ENCODE data around the gene KCNMB3. TPM values are rescaled to one million over a fixed set of nuclear protein-coding genes. Genes with fewer than 3 reads are reported as not detected.
"Not testable (repeated sequence)": the region's sequence is repeated elsewhere in the genome, so short reads cannot be mapped to it uniquely, and the experiment has no call there.

KCNMB3 gene, protein sequence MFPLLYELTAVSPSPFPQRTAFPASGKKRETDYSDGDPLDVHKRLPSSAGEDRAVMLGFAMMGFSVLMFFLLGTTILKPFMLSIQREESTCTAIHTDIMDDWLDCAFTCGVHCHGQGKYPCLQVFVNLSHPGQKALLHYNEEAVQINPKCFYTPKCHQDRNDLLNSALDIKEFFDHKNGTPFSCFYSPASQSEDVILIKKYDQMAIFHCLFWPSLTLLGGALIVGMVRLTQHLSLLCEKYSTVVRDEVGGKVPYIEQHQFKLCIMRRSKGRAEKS
- total RNA-seq (2014; rRNA removed; shearing (Covaris generic)): 0.10 and 0.86 TPM in 2 replicates

- no peak for DNase-seq (ENCODE audit: low spot score)
- in situ Hi-C loops (cut with HindIII; ENCODE audit: low sequenced_read_pairs): no loop called here
These were observed at the start of gene KCNMB3 for GRCh38 chr3:179250803-179251476. Gene KCNMB3, minus strand, starts transcription at chr3:179251114. Its CDS starts 124 bp downstream, at chr3:179250990.

DNA sequence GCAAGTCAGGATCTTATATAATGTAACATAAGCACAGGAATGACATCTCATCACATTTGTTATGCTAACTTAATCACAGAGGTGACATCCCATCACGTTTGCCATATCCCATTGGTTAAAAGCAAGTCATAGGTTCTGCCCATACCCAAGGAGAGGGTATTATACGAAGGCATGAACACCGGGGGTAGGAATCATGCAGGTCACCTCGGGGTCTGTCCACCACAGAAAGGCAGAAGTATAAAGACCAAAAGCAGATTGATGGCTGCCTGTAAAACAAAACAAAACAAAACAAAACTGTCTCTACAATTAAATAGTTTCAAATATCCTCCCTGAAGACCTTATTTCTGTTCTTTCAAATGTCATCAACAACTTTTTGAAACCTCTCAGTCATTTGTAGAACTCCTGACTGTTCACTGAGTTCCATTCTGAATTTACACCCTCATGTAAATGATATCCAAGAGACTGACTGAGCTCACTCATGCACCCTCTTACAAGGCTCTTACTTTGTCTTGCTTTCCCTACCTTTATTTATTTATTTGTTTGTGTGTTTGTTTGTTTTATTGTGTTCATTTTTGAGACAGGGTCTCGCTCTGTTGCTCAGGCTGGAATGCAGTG, 49.2 kb upstream of the KCNMB3 start:
- in situ Hi-C loops (cut with HindIII; ENCODE audit: low sequenced_read_pairs): no loop called here
- DNase-seq (ENCODE audit: low spot score): no peak

DNA sequence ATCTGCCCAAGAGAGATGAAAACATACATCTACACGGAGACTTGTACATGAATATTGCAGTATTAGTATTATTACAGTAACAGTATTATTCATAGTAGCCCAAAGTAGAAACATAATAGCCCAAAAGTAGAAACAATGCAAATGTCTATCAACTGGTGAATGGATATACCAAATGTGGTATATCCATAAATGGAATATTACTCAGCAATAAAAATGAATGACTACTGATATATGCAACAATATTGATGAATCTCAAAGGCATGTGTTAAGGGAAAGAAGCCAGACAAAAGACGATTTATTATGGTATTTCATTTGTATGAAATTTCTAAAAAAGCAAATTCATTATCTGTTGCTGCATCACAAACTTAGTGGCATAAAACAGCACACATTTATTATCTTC, 48.4 kb upstream of the KCNMB3 start:
- in situ Hi-C loops (cut with HindIII; ENCODE audit: low sequenced_read_pairs): no loop called here
- no peak for DNase-seq (ENCODE audit: low spot score)

DNA sequence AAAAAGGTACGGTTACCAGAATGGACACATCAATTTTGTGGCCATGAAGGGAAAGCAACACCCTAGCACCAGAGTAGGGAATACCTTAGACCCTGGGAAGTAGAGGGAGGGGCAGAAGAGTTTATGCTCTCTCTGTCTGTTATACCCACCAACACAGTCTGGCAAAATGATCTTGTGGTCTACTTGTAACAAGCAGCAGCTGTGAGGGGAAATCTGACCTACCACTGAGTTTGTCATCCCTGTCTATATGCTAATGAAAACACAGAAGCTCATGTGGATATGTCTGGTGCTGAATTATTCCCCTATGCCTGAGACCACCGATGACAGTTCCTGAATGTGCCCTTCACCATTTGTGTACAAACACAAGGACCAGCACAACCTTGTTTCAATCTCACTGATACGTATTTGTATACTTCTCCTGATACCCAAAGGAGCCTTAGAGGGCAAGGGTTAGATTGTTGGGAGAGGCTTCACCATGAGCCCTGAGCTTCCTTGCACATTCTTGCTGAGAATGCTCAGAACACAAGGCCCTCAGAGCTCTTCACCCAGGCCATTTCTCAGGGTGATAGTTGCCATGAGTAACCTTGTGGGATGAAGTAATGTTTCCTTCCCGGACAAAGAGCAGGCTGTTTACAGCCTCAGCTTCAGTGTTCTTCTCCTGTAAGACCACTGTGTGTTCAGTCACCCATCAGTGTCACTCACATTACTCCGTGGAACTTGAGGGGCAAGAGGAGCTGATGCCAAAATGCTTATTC, 47.2 kb upstream of the KCNMB3 start:
- no peak for DNase-seq (ENCODE audit: low spot score)
- in situ Hi-C loops (cut with HindIII; ENCODE audit: low sequenced_read_pairs): no loop called here

DNA sequence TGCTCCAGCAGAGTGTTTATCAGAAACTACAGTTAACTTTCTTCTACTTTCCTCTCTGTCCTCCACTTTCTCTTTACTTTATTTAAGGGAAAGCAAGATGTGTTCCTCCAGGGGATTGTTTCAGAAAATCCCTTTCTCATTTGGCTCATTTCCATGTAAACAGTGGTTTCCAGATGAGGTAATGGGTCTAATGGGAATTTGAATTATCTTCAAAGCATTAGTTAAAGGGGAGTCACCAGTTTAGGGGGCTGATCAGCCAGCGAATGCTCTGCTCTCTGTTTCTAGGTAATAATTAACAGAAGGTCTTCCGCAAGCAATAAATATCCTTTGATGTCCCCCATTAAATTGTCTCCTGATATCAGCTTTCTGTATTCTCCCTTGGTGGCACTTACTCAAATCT, 41.5 kb upstream of the KCNMB3 start:
- in situ Hi-C loops (cut with HindIII; ENCODE audit: low sequenced_read_pairs): no loop called here
- DNase-seq (ENCODE audit: low spot score): no peak

DNA sequence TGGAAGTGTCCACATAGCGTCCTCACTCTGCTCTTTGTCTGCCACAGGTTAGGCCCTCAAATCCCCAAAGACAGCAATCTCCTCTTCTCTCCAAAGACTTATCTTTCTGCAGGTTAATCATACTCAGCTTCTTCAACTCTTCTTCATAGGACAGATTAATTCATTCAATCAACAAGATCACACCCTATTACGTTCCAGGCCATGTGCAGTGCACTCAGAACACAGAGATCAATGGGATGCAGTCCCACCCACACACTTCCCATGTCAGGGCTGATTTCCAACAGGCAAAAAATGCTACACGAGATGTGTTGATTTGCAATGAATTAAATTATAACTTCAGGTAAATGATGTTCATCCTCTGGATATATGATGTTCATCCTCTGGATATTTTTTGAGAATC, 38.4 kb upstream of the KCNMB3 start:
- no peak for DNase-seq (ENCODE audit: low spot score)
- in situ Hi-C loops (cut with HindIII; ENCODE audit: low sequenced_read_pairs): no loop called here

- in situ Hi-C loops (cut with HindIII; ENCODE audit: low sequenced_read_pairs): no loop called here
- no peak for DNase-seq (ENCODE audit: low spot score)
These were observed 37.9 kb upstream of the KCNMB3 start for GRCh38 chr3:179288845-179289244.

- DNase-seq (ENCODE audit: low spot score): no peak
- in situ Hi-C loops (cut with HindIII; ENCODE audit: low sequenced_read_pairs): no loop called here
These were observed 35.4 kb upstream of the KCNMB3 start for GRCh38 chr3:179286331-179286730.

DNA sequence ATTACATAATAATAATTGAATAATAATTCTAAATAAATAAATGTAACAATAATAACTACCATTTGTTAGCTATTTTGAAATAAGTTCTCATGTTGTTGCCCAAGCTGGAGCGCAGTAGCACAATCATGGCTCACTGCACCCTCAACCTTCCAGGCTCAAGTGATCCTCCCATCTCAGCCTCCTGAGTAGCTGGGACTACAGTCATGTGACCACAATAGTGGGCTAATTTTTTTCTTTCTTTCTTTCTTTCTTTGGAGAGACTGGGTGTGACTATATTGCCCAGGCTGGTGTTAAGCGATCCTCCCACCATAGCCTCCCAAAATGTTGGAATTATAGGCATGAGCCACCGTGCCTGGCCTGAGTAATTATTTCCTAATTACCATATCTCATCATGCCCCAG, 30.9 kb upstream of the KCNMB3 start:
- in situ Hi-C loops (cut with HindIII; ENCODE audit: low sequenced_read_pairs): no loop called here
- DNase-seq (ENCODE audit: low spot score): no peak

DNA sequence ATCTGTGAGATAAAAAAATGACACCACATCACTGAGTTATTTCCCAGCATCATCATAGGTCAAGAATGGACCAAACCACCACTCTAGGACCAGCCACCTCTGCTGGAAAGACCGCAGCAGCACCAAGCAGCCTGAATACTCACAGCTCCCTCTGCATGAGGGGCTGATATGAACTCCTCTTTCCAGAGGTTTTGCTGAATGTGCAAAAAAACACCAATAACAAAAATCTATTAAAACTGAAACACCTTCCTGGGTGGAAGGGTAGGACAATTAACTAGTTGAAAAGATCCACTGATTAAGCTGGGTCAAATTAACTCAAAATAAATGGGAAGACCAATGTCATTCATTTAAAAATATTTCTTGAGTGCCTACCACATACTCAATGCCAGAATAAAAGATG, 28.9 kb upstream of the KCNMB3 start:
- in situ Hi-C loops (cut with HindIII; ENCODE audit: low sequenced_read_pairs): no loop called here
- no peak for DNase-seq (ENCODE audit: low spot score)

- in situ Hi-C loops (cut with HindIII; ENCODE audit: low sequenced_read_pairs): no loop called here
These were observed 28.2 kb upstream of the KCNMB3 start for GRCh38 chr3:179278932-179279693.

DNA sequence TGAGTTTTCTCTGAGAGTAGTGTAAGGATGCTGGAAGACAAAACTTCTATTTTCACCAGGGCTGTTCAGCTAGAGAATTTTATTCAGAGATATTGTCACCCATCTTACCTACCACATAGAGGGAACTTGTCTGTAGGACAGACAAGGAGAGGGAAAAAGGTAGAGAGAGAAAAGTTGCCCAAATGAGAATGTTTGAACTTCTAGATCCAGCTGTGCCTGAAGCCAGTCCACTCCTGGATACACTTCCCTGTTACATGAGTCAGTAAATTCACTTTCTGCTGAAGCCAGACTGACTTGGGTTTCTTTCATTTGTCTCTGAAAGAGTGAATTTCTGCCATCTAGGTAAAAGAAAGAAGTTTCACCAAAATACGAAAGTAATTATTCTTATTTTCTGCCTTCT, 27.2 kb upstream of the KCNMB3 start:
- in situ Hi-C loops (cut with HindIII; ENCODE audit: low sequenced_read_pairs): no loop called here

More at GRCh38 chr3:179278932-179279693, 28.2 kb upstream of the KCNMB3 start:
- DNase-seq (ENCODE audit: low spot score): no peak

GRCh38 chr3:179276743-179277142, 25.8 kb upstream of the KCNMB3 start:
- no peak for DNase-seq (ENCODE audit: low spot score)

More for the DNA sequence above, 27.2 kb upstream of the KCNMB3 start:
- no peak for DNase-seq (ENCODE audit: low spot score)

GRCh38 chr3:179276001-179276400, 25.1 kb upstream of the KCNMB3 start:
- no peak for DNase-seq (ENCODE audit: low spot score)
- in situ Hi-C loops (cut with HindIII; ENCODE audit: low sequenced_read_pairs): no loop called here

More at GRCh38 chr3:179276743-179277142, 25.8 kb upstream of the KCNMB3 start:
- in situ Hi-C loops (cut with HindIII; ENCODE audit: low sequenced_read_pairs): no loop called here

GRCh38 chr3:179274434-179274833, 23.5 kb upstream of the KCNMB3 start:
- in situ Hi-C loops (cut with HindIII; ENCODE audit: low sequenced_read_pairs); DNase-seq (ENCODE audit: low spot score): not testable (repeated sequence)

GRCh38 chr3:179272385-179272784, 21.5 kb upstream of the KCNMB3 start:
- no peak for DNase-seq (ENCODE audit: low spot score)
- in situ Hi-C loops (cut with HindIII; ENCODE audit: low sequenced_read_pairs): no loop called here

GRCh38 chr3:179269152-179269707, 18.3 kb upstream of the KCNMB3 start:
- no peak for DNase-seq (ENCODE audit: low spot score)
- in situ Hi-C loops (cut with HindIII; ENCODE audit: low sequenced_read_pairs): no loop called here

DNA sequence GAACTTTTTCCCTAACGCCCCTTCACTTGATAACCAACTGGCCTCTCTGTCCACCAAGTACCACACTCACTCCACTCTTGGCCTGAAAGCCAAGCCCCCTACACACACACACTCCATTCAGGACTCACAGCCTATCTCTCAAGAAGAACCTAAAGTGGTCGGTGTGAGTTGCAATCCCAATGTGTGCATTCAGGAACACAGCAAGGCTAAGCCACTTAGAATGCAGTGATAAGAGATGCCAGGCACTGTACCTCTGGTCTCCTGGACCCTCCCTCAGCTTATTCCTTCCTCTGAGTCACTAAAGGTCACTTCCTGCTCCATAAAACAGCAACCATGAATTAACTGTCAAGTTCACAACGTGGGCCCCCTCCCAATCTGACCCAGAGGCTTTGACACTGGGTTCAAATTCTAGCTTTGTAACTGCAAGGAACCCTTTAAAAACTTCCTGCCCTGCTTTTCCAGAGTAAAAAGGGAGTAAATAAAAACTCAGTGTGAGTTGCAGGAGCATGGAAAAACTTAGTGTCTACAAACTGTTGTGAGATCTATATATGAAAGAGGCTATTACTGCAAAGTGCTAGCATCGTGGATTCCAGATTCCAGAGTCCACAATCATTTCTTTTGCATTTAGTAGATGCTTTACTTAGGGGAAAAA, 17.6 kb upstream of the KCNMB3 start:
- no peak for DNase-seq (ENCODE audit: low spot score)
- in situ Hi-C loops (cut with HindIII; ENCODE audit: low sequenced_read_pairs): no loop called here
